AG09309 (cell line): ENCODE results near the gene WDR76.

Experiments
- DNase-seq: peaks from one replicate; pipeline ENCODE4 v3.0.0-alpha.2; 2010; ENCODE audit warnings: low read depth
- H3K4me3 ChIP-seq: 2 replicates; pipeline ENCODE4 v1.5.1; 2011; ENCODE audit warnings: mild to moderate bottlenecking, low read depth, low read length, moderate library complexity; ENCODE audit not compliant: control insufficient read depth
- CTCF ChIP-seq: IDR thresholded peaks from 2 replicates; pipeline ENCODE4 v1.5.1; 2011; ENCODE audit warnings: mild to moderate bottlenecking, low read depth, low read length, inconsistent platforms; ENCODE audit not compliant: insufficient read depth, control insufficient read depth; ENCODE audit errors: missing control alignments

Gene WDR76

GRCh38 chr15:43879386-43880355 is 52.9 kb downstream of the WDR76 start:
- H3K4me3 ChIP-seq = no peak overlapping the region
- no peak for DNase-seq
- no peak for TF ChIP-seq CTCF

GRCh38 chr15:43880406-43881194 is 53.8 kb downstream of the WDR76 start:
- no peak overlapping the region for H3K4me3 ChIP-seq
- DNase-seq = no peak
- TF ChIP-seq CTCF = no peak

- no peak for TF ChIP-seq CTCF
- H3K4me3 ChIP-seq = no peak overlapping the region
- no peak for DNase-seq
Measured at GRCh38 chr15:43881245-43881644, 54.4 kb downstream of the WDR76 start.

GRCh38 chr15:43881944-43882343 is 55.1 kb downstream of the WDR76 start:
- no peak for DNase-seq
- no peak overlapping the region for H3K4me3 ChIP-seq
- peak; percentile 49 for TF ChIP-seq CTCF

- no peak for TF ChIP-seq CTCF
- no peak overlapping the region for H3K4me3 ChIP-seq
- no peak for DNase-seq
Measured at GRCh38 chr15:43883571-43883970, 56.8 kb downstream of the WDR76 start.

- no peak for DNase-seq
- no peak for TF ChIP-seq CTCF
- H3K4me3 ChIP-seq = no peak overlapping the region
Measured at GRCh38 chr15:43886558-43886957, 59.8 kb downstream of the WDR76 start.
